Spinal cord (tissue), 10 donors: ENCODE data around the gene KIF18B. TPM values are rescaled to one million over a fixed set of nuclear protein-coding genes. Genes with fewer than 3 reads are reported as not detected.
A peak's percentile ranks its signal among the peaks of the same experiment; 100 is the strongest.

Experiments used
- DNase-seq, 6 donors: peaks; one replicate each; pipeline versions ENCODE4 v3.0.0 to v3.0.0-alpha.2; 2013 to 2015; ENCODE audit warnings: low spot score in 6 of 6, low read depth in 4 of 6
- H3K27ac ChIP-seq: one replicate; pipeline ENCODE4 v1.5.1; 2013; ENCODE audit warnings: low read depth, low read length, control low read depth
- H3K27me3 ChIP-seq: one replicate; pipeline ENCODE4 v1.6.1; 2013; ENCODE audit warnings: low read length; ENCODE audit not compliant: control insufficient read depth, insufficient read depth
- H3K36me3 ChIP-seq: one replicate; pipeline ENCODE4 v1.6.1; 2013; ENCODE audit warnings: low read length; ENCODE audit not compliant: control insufficient read depth, insufficient read depth
- H3K4me1 ChIP-seq: one replicate; pipeline ENCODE4 v1.6.1; 2013; ENCODE audit warnings: low read length; ENCODE audit not compliant: control insufficient read depth, insufficient read depth
- H3K4me3 ChIP-seq: one replicate; pipeline ENCODE4 v1.5.1; 2013; ENCODE audit warnings: low read depth, low read length, control low read depth
- H3K9me3 ChIP-seq: one replicate; pipeline ENCODE4 v1.6.1; 2013; ENCODE audit warnings: low read length; ENCODE audit not compliant: control insufficient read depth, insufficient read depth
- WGBS: methylation state at CpG from one replicate; pipeline ENCODE4 v1.1.5; 2013; ENCODE audit warnings: missing lambda C conversion rate; ENCODE audit not compliant: insufficient coverage; 5-methylcytosine and 5-hydroxymethylcytosine counted together
- polyA plus RNA-seq, 2 donors: library from polyadenylated mRNA; unstranded; fragments of 120-200 nt; gene quantifications; one replicate each; pipeline ENCODE4 v1.2.1, GENCODE V29; 2013; ENCODE audit not compliant: insufficient read length in 2 of 2
- total RNA-seq, 2 donors: library from RNA; depleted of rRNA in 1 of 2; stranded (reverse); fragments of 120-200 nt in 1 of 2; fragments of >200 nt in 1 of 2; gene quantifications; one replicate each; pipeline versions ENCODE4 v1.2.3 to v1.2.4, GENCODE V29; 2013 to 2014
- donor health status: healthy.

The KIF18B gene
- total and polyA plus RNA-seq, 4 donors, result 1.6 to 11.7 (median 4.5) TPM

GRCh38 chr17:44982113-44982702 is 34.6 kb upstream of the KIF18B start:
- 97% methylated on average over 3 of the region's 3 CpGs for WGBS
- DNase-seq, result no peak
- H3K4me3 ChIP-seq, result no peak overlapping the region
- H3K4me1 ChIP-seq, result peaks cover 30% of the 10 kb centered on the region
- no peak overlapping the region for H3K27ac ChIP-seq
- H3K9me3 ChIP-seq, result no peaks in the 10 kb centered on the region
- no peaks in the 10 kb centered on the region for H3K27me3 ChIP-seq
- H3K36me3 ChIP-seq, result no peaks in the 10 kb centered on the region

- WGBS, result 73% methylated on average over 3 of the region's 12 CpGs
- H3K9me3 ChIP-seq, result no peaks in the 10 kb centered on the region
- peaks cover 5% of the 10 kb centered on the region for H3K27me3 ChIP-seq
- no peak overlapping the region for H3K4me3 ChIP-seq
- H3K36me3 ChIP-seq, result no peaks in the 10 kb centered on the region
- H3K27ac ChIP-seq, result no peak overlapping the region
- no peak for DNase-seq
- H3K4me1 ChIP-seq, result peaks cover 28% of the 10 kb centered on the region
Measured at GRCh38 chr17:44981221-44981968, 33.8 kb upstream of the KIF18B start.

GRCh38 chr17:44979426-44979995 is 31.9 kb upstream of the KIF18B start:
- H3K4me1 ChIP-seq, result peaks cover 28% of the 10 kb centered on the region
- DNase-seq, result peak in 1 of 6 donors; percentile 65

GRCh38 chr17:44978807-44979206 is 31.2 kb upstream of the KIF18B start:
- Histone ChIP-seq H3K4me3 (no peak overlapping the region), H3K27ac (no peak overlapping the region), H3K9me3 (no peaks in the 10 kb centered on the region), H3K36me3 (no peaks in the 10 kb centered on the region), H3K4me1 (peaks cover 28% of the 10 kb centered on the region), H3K27me3 (peaks cover 7% of the 10 kb centered on the region)
- WGBS, result 77% methylated on average over 2 of the region's 5 CpGs
- DNase-seq, result no peak

More at GRCh38 chr17:44979426-44979995, 31.9 kb upstream of the KIF18B start:
- Histone ChIP-seq H3K27me3 (peaks cover 7% of the 10 kb centered on the region), H3K36me3 (no peaks in the 10 kb centered on the region), H3K27ac (no peak overlapping the region), H3K4me3 (no peak overlapping the region), H3K9me3 (no peaks in the 10 kb centered on the region)
- 79% methylated on average over 3 of the region's 9 CpGs for WGBS

GRCh38 chr17:44977814-44978550 is 30.4 kb upstream of the KIF18B start:
- Histone ChIP-seq H3K9me3 (no peaks in the 10 kb centered on the region), H3K27ac (no peak overlapping the region), H3K4me3 (no peak overlapping the region), H3K36me3 (no peaks in the 10 kb centered on the region), H3K4me1 (peaks cover 28% of the 10 kb centered on the region), H3K27me3 (peaks cover 7% of the 10 kb centered on the region)
- DNase-seq, result peak in 1 of 6 donors; percentile 56
- WGBS, result 43% methylated on average over 2 of the region's 7 CpGs

- DNase-seq, result no peak
- H3K27me3 ChIP-seq, result peaks cover 7% of the 10 kb centered on the region
- no peaks in the 10 kb centered on the region for H3K36me3 ChIP-seq
- no peak overlapping the region for H3K27ac ChIP-seq
- H3K9me3 ChIP-seq, result no peaks in the 10 kb centered on the region
- peaks cover 28% of the 10 kb centered on the region for H3K4me1 ChIP-seq
- 89% methylated on average over 2 of the region's 3 CpGs for WGBS
- no peak overlapping the region for H3K4me3 ChIP-seq
Measured at GRCh38 chr17:44977065-44977464, 29.5 kb upstream of the KIF18B start.

- H3K36me3 ChIP-seq, result no peaks in the 10 kb centered on the region
- peaks cover 10% of the 10 kb centered on the region for H3K27me3 ChIP-seq
- H3K9me3 ChIP-seq, result no peaks in the 10 kb centered on the region
- no peak for DNase-seq
- 41% methylated on average over 5 of the region's 13 CpGs for WGBS
- no peak overlapping the region for H3K27ac ChIP-seq
- peaks cover 28% of the 10 kb centered on the region for H3K4me1 ChIP-seq
- H3K4me3 ChIP-seq, result no peak overlapping the region
Measured at GRCh38 chr17:44976206-44976605, 28.6 kb upstream of the KIF18B start.

- H3K36me3 ChIP-seq, result no peaks in the 10 kb centered on the region
- no peak for DNase-seq
- H3K4me3 ChIP-seq, result no peak overlapping the region
- WGBS, result no CpG with 5 or more reads among the region's 6 CpGs
- H3K27me3 ChIP-seq, result peaks cover 30% of the 10 kb centered on the region
- no peaks in the 10 kb centered on the region for H3K9me3 ChIP-seq
- no peak overlapping the region for H3K27ac ChIP-seq
- peaks cover 33% of the 10 kb centered on the region for H3K4me1 ChIP-seq
Measured at GRCh38 chr17:44972953-44973352, 25.4 kb upstream of the KIF18B start.

- Histone ChIP-seq H3K27ac (no peak overlapping the region), H3K4me1 (peaks cover 31% of the 10 kb centered on the region), H3K4me3 (no peak overlapping the region), H3K27me3 (peaks cover 34% of the 10 kb centered on the region), H3K9me3 (no peaks in the 10 kb centered on the region), H3K36me3 (no peaks in the 10 kb centered on the region)
- DNase-seq, result no peak
- WGBS, result 71% methylated on average over 5 of the region's 8 CpGs
Measured at GRCh38 chr17:44971776-44972483, 24.4 kb upstream of the KIF18B start.
